Lower lobe of right lung (tissue), 2 donors: ENCODE measurements around the gene ACBD4. TPM values are rescaled to one million over a fixed set of nuclear protein-coding genes. Genes with fewer than 3 reads are reported as not detected.

Source experiments
- ATAC-seq, 2 donors: fragments of 200-7000 bp; cut with Tn5 transposase; one replicate each; pipeline ENCODE4 v1.9.1; 2020 to 2022; ENCODE audit warnings: mild to moderate bottlenecking in 2 of 2, moderate library complexity in 2 of 2
- DNase-seq: peaks from one replicate; pipeline ENCODE4 v3.0.0-alpha.2; 2020
- H3K27ac ChIP-seq: fragments of 200-600 bp; one replicate; pipeline ENCODE4 v1.8.0; 2022
- H3K27me3 ChIP-seq: fragments of 200-600 bp; one replicate; pipeline ENCODE4 v1.8.0; 2022; ENCODE audit warnings: low read depth
- H3K36me3 ChIP-seq: fragments of 200-600 bp; one replicate; pipeline ENCODE4 v1.8.0; 2022; ENCODE audit warnings: mild to moderate bottlenecking
- H3K4me1 ChIP-seq: fragments of 200-600 bp; one replicate; pipeline ENCODE4 v1.8.0; 2022
- H3K4me3 ChIP-seq: fragments of 200-600 bp; one replicate; pipeline ENCODE4 v1.8.0; 2022; ENCODE audit warnings: mild to moderate bottlenecking
- H3K9me3 ChIP-seq: fragments of 200-600 bp; one replicate; pipeline ENCODE4 v1.8.0; 2022
- CTCF ChIP-seq: fragments of 200-600 bp; IDR thresholded peaks from one replicate; pipeline ENCODE4 v1.8.0; 2022; ENCODE audit warnings: antibody characterized with exemption, mild to moderate bottlenecking
- intact Hi-C: fragments of 100-400 bp; cut with DNase I; formaldehyde crosslinking; loops from one replicate; pipeline ENCODE4 v1.11.0; 2022
- microRNA-seq: library from miRNA; unstranded; fragments of <30 nt; microRNA quantifications from one replicate; pipeline ENCODE4 v1.2.0, GENCODE V29; 2020; ENCODE audit warnings: borderline number of aligned reads
- total RNA-seq: library from RNA; stranded (reverse); fragmentation: NEBNext Ultra II Directional; extraction: Animal tissue kit (Norgen Biotek cat#: 25700); gene quantifications from one replicate; pipeline ENCODE4 v1.2.1, GENCODE V29; 2021
- donor health status: DM: no; HTN: yes; CAD: no; lungs with severe emphysema.

Gene ACBD4
- total RNA-seq, 1 donor from 2014 or later = 16.6 TPM

- intact Hi-C loops = no loop called here
- no peak for ATAC-seq
Observed at GRCh38 chr17:45186801-45187354, 51.4 kb downstream of the ACBD4 start.

GRCh38 chr17:45189009-45189408, 53.5 kb downstream of the ACBD4 start:
- H3K9me3 ChIP-seq = no peaks in the 10 kb centered on the region
- H3K4me1 ChIP-seq = no peaks in the 10 kb centered on the region
- H3K36me3 ChIP-seq = no peaks in the 10 kb centered on the region
- no peak overlapping the region for H3K27ac ChIP-seq
- DNase-seq (no peak), ATAC-seq (no peak)
- TF ChIP-seq CTCF = no peak
- no peak overlapping the region for H3K4me3 ChIP-seq
- intact Hi-C loops = no loop called here
- no peaks in the 10 kb centered on the region for H3K27me3 ChIP-seq

More at GRCh38 chr17:45186801-45187354, 51.4 kb downstream of the ACBD4 start:
- H3K4me1 ChIP-seq = no peaks in the 10 kb centered on the region
- no peak for DNase-seq
- H3K4me3 ChIP-seq = no peak overlapping the region
- no peaks in the 10 kb centered on the region for H3K27me3 ChIP-seq
- H3K27ac ChIP-seq = no peak overlapping the region
- TF ChIP-seq CTCF = no peak
- H3K36me3 ChIP-seq = no peaks in the 10 kb centered on the region
- no peaks in the 10 kb centered on the region for H3K9me3 ChIP-seq

- no peak for ATAC-seq
- H3K36me3 ChIP-seq = no peaks in the 10 kb centered on the region
Observed at GRCh38 chr17:45190503-45191255, 55.2 kb downstream of the ACBD4 start.

More at GRCh38 chr17:45190503-45191255, 55.2 kb downstream of the ACBD4 start:
- intact Hi-C loops = no loop called here
- Histone ChIP-seq H3K4me3 (no peak overlapping the region), H3K27ac (no peak overlapping the region), H3K4me1 (no peaks in the 10 kb centered on the region), H3K9me3 (no peaks in the 10 kb centered on the region), H3K27me3 (no peaks in the 10 kb centered on the region)
- no peak for DNase-seq
- TF ChIP-seq CTCF = no peak

Small RNAs within 50 kb of the gene (microRNA-seq; reads per million reads assigned to microRNA genes)
- gene MIR6784 = not detected

Other genes starting within 250 kb of the ACBD4 start
- 108 TPM for gene EFTUD2, start 236.2 kb upstream of the ACBD4 start, total RNA-seq
- not detected for gene GFAP, start 220.2 kb upstream of the ACBD4 start, total RNA-seq
- gene KIF18B, start 187.9 kb upstream of the ACBD4 start, total RNA-seq = 0.89 TPM
- not detected for gene C1QL1, start 167.4 kb upstream of the ACBD4 start, total RNA-seq
- gene DCAKD, start 84.1 kb upstream of the ACBD4 start, total RNA-seq = 20.1 TPM
- 117 TPM for gene NMT1, start 74.4 kb upstream of the ACBD4 start, total RNA-seq
- gene PLCD3, start 3.2 kb upstream of the ACBD4 start, total RNA-seq = 38.3 TPM
- 33.9 TPM for gene HEXIM1, start 12.8 kb downstream of the ACBD4 start, total RNA-seq
- gene HEXIM2, start 26.2 kb downstream of the ACBD4 start, total RNA-seq = 6.4 TPM
- gene FMNL1, start 86.2 kb downstream of the ACBD4 start, total RNA-seq = 87.0 TPM
- gene SPATA32, start 126.4 kb downstream of the ACBD4 start, total RNA-seq = not detected
- gene MAP3K14, start 181.3 kb downstream of the ACBD4 start, total RNA-seq = 9.3 TPM